Thyroid gland (tissue), 4 donors: ENCODE results near the gene ASCC2.

Source experiments
- CTCF ChIP-seq, 6 experiments: fragments of 200-600 bp in 3 of 6; fragments of 450-650 bp in 3 of 6; sonication (generic) in 3 of 6; IDR thresholded peaks; one replicate each; pipeline ENCODE4 v1.5.1; 2016 to 2019; ENCODE audit warnings: antibody characterized with exemption in 6 of 6, mild to moderate bottlenecking in 2 of 6, inconsistent platforms in 1 of 6, moderate library complexity in 1 of 6
- POLR2A ChIP-seq, 2 donors: fragments of 450-650 bp; IDR thresholded peaks; one replicate each; pipeline ENCODE4 v1.6.1; 2017; ENCODE audit warnings: antibody characterized with exemption in 2 of 2, mild to moderate bottlenecking in 2 of 2, moderate library complexity in 1 of 2

GRCh38 chr22:29814003-29814402, 24.1 kb downstream of the ASCC2 start:
- TF ChIP-seq CTCF (IDR thresholded peaks at IDR 0.05) (no peak), POLR2A (IDR thresholded peaks at IDR 0.05) (no peak)
